ENCODE measurements around the gene ZMIZ1. TPM values are rescaled to one million over a fixed set of nuclear protein-coding genes. Genes with fewer than 3 reads are reported as not detected.

Gene ZMIZ1
- total RNA-seq, 1 experiment from 2014 or later: 28.4 TPM

GRCh38 chr10:79246209-79246581, 177.4 kb downstream of the ZMIZ1 start:
- no peak for TF ChIP-seq SIN3A (IDR thresholded peaks at IDR 0.05; ENCODE audit: low read depth)
- no peak for TF ChIP-seq EZH2 (IDR thresholded peaks at IDR 0.05)
- Histone ChIP-seq H3K79me2 (ENCODE audit: insufficient read depth, low read length) (no peaks in the 10 kb centered on the region), H4K20me1 (ENCODE audit: insufficient read depth) (no peaks in the 10 kb centered on the region), H3K27me3 (ENCODE audit: insufficient read depth, low read length) (no peaks in the 10 kb centered on the region), H2AFZ (ENCODE audit: low read depth, low read length, poor library complexity, severe bottlenecking) (no peak overlapping the region), H3K9ac (ENCODE audit: low read length) (no peak overlapping the region), H3K4me1 (ENCODE audit: control insufficient read depth in 1 of 2, insufficient read depth in 2 of 2, low read length in 2 of 2) (peaks cover 0 to 9% of the 10 kb centered on the region in 2 experiments; a peak in 1 of 4 replicates), H3K36me3 (ENCODE audit: control insufficient read depth in 1 of 2, insufficient read depth in 2 of 2, low read length in 2 of 2) (no peaks in the 10 kb centered on the region), H3K9me2 (ENCODE audit: insufficient read depth) (no peaks in the 10 kb centered on the region), H3K9me3 (ENCODE audit: control insufficient read depth in 1 of 2, insufficient read depth in 1 of 2, low read depth in 1 of 2, low read length in 2 of 2) (no peaks in the 10 kb centered on the region), H3K4me3 (replicated peaks in 1 of 2; ENCODE audit: low read depth in 1 of 2, low read length in 2 of 2) (no peak overlapping the region), H3K4me2 (ENCODE audit: low read length) (no peak overlapping the region), H3K27ac (ENCODE audit: low read depth, low read length) (no peak overlapping the region)
- ChIA-PET POLR2A (no interaction called here), CTCF (no interaction called here), RAD21 (ENCODE audit: low non-redundant PET in 1 of 2, low total read pairs in 2 of 2, uncharacterized antibody in 2 of 2, unreplicated experiment in 2 of 2) (no interaction called here)
- DNase-seq (ENCODE audit: low read depth, low spot score) (no peak), ATAC-seq (no peak)
- intact Hi-C loops (cut with micrococcal nuclease): no loop called here
- BruUV-seq (replicated peaks): no TSS peak

GRCh38 chr10:79246606-79247275, 178.0 kb downstream of the ZMIZ1 start:
- ChIA-PET POLR2A (no interaction called here), RAD21 (ENCODE audit: low non-redundant PET in 1 of 2, low total read pairs in 2 of 2, uncharacterized antibody in 2 of 2, unreplicated experiment in 2 of 2) (no interaction called here), CTCF (no interaction called here)
- Histone ChIP-seq H3K4me3 (replicated peaks in 1 of 2; ENCODE audit: low read depth in 1 of 2, low read length in 2 of 2) (no peak overlapping the region), H3K9ac (ENCODE audit: low read length) (no peak overlapping the region), H3K79me2 (ENCODE audit: insufficient read depth, low read length) (no peaks in the 10 kb centered on the region), H3K9me2 (ENCODE audit: insufficient read depth) (no peaks in the 10 kb centered on the region), H3K27me3 (ENCODE audit: insufficient read depth, low read length) (no peaks in the 10 kb centered on the region), H3K27ac (ENCODE audit: low read depth, low read length) (no peak overlapping the region), H2AFZ (ENCODE audit: low read depth, low read length, poor library complexity, severe bottlenecking) (no peak overlapping the region), H3K4me1 (ENCODE audit: control insufficient read depth in 1 of 2, insufficient read depth in 2 of 2, low read length in 2 of 2) (peaks cover 0 to 4% of the 10 kb centered on the region in 2 experiments; a peak in 1 of 4 replicates), H3K4me2 (ENCODE audit: low read length) (no peak overlapping the region), H3K36me3 (ENCODE audit: control insufficient read depth in 1 of 2, insufficient read depth in 2 of 2, low read length in 2 of 2) (no peaks in the 10 kb centered on the region), H3K9me3 (ENCODE audit: control insufficient read depth in 1 of 2, insufficient read depth in 1 of 2, low read depth in 1 of 2, low read length in 2 of 2) (no peaks in the 10 kb centered on the region), H4K20me1 (ENCODE audit: insufficient read depth) (no peaks in the 10 kb centered on the region)
- BruUV-seq (replicated peaks): no TSS peak
- intact Hi-C loops (cut with micrococcal nuclease): no loop called here
- ATAC-seq (no peak), DNase-seq (ENCODE audit: low read depth, low spot score) (no peak)
- TF ChIP-seq MAX (IDR thresholded peaks at IDR 0.05) (no peak), REST (IDR thresholded peaks at IDR 0.05; ENCODE audit: low read depth) (no peak), EZH2 (IDR thresholded peaks at IDR 0.05) (no peak), POLR2AphosphoS5 (IDR thresholded peaks at IDR 0.05; ENCODE audit: low read depth, low read length) (no peak), SP1 (IDR thresholded peaks at IDR 0.05; ENCODE audit: low read depth) (no peak), ZNF274 (IDR thresholded peaks at IDR 0.05; ENCODE audit: low read depth, low read length) (no peak), SIN3A (IDR thresholded peaks at IDR 0.05; ENCODE audit: low read depth) (no peak), CBX3 (IDR thresholded peaks at IDR 0.05; ENCODE audit: low read depth) (no peak), EGR1 (IDR thresholded peaks at IDR 0.05; ENCODE audit: low read depth) (no peak), ZBTB33 (IDR thresholded peaks at IDR 0.05; ENCODE audit: extremely low read depth, insufficient replicate concordance, low read length) (no peak), JUND (IDR thresholded peaks at IDR 0.05) (no peak), ELF1 (IDR thresholded peaks at IDR 0.05; ENCODE audit: borderline replicate concordance, low read depth) (no peak), POLR2A (IDR thresholded peaks at IDR 0.05; ENCODE audit: borderline replicate concordance, extremely low read depth, insufficient read depth, insufficient read length) (no peak), FOSL1 (IDR thresholded peaks at IDR 0.05; ENCODE audit: low read depth) (no peak), ZFX (IDR thresholded peaks at IDR 0.05) (no peak)
